ENCODE measurements around the gene IQSEC3.

DNA sequence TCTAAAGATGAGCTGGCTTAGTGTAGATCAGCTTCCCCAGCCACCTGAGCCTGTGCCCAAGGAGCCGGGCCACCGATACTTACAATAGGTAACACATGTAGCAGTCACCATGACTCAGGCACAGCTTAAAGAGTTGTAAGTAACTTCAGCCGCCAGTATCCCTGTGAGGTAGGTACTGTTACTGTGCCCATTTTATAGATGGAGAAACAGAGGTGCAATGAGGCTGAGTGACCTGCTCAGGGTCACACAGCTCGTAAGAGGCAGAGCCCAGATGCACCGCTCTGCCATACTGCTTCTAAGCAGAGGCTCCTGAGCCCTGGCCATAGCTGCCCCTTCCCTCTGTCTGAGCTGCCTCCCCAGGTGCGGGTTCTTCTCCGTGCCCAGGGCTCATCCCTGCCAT is 58.5 kb downstream of the IQSEC3 start:
- no peak for TF ChIP-seq ELF4 (IDR thresholded peaks at IDR 0.05)
- no peak for TF ChIP-seq SUZ12 (IDR thresholded peaks at IDR 0.05)
- TF ChIP-seq L3MBTL2 (conservative IDR thresholded peaks at IDR 0.05), result no peak
- TF ChIP-seq BHLHE40 (IDR thresholded peaks at IDR 0.05; ENCODE audit: borderline replicate concordance), result no peak
- no peak for TF ChIP-seq FOXM1 (IDR thresholded peaks at IDR 0.05; ENCODE audit: borderline replicate concordance)
- no peak for TF ChIP-seq TARDBP (IDR thresholded peaks at IDR 0.05)
- no peak for TF ChIP-seq ARNT (IDR thresholded peaks at IDR 0.05)
- no peak for TF ChIP-seq ZNF384 (IDR thresholded peaks at IDR 0.05)
- no peak for TF ChIP-seq SP1 (IDR thresholded peaks at IDR 0.05)
- no peak for TF ChIP-seq LEF1 (IDR thresholded peaks at IDR 0.05; ENCODE audit: borderline replicate concordance)
- TF ChIP-seq NFRKB (IDR thresholded peaks at IDR 0.05), result no peak
- TF ChIP-seq CTBP1 (IDR thresholded peaks at IDR 0.05; ENCODE audit: borderline replicate concordance), result no peak
- TF ChIP-seq FOXK2 (IDR thresholded peaks at IDR 0.05), result no peak
